NT2/D1 (cell line): ENCODE measurements around the gene POPDC2.
"Not testable (repeated sequence)": the region's sequence is repeated elsewhere in the genome, so short reads cannot be mapped to it uniquely, and the experiment has no call there.

Source experiments
- DNase-seq: peaks from one replicate; pipeline ENCODE4 v3.0.0-alpha.2; 2011; ENCODE audit warnings: low read depth, low spot score
- H3K27me3 ChIP-seq: 2 replicates; pipeline ENCODE4 v1.6.0; 2011; ENCODE audit warnings: mild to moderate bottlenecking; ENCODE audit not compliant: insufficient read length, insufficient read depth
- H3K36me3 ChIP-seq: 2 replicates; pipeline ENCODE4 v1.6.1; 2011; ENCODE audit warnings: mild to moderate bottlenecking, low read length, mixed read lengths; ENCODE audit not compliant: insufficient read depth, insufficient read length
- H3K4me1 ChIP-seq: 2 replicates; pipeline ENCODE4 v1.5.1; 2011; ENCODE audit not compliant: insufficient read depth, insufficient read length
- H3K4me3 ChIP-seq: 2 replicates; pipeline ENCODE4 v1.5.1; 2011; ENCODE audit warnings: low read depth; ENCODE audit not compliant: insufficient read length
- H3K9ac ChIP-seq: 2 replicates; pipeline ENCODE4 v1.6.0; 2011; ENCODE audit warnings: low read depth; ENCODE audit not compliant: insufficient read length
- H3K9me3 ChIP-seq: 2 replicates; pipeline ENCODE4 v1.5.1; 2011; ENCODE audit warnings: mild to moderate bottlenecking, low read length; ENCODE audit not compliant: insufficient read depth
- SUZ12 ChIP-seq: IDR thresholded peaks from 2 replicates; pipeline ENCODE4 v1.6.1; 2011; ENCODE audit not compliant: insufficient read length, insufficient read depth; ENCODE audit errors: extremely low read depth
- YY1 ChIP-seq: IDR thresholded peaks from 2 replicates; pipeline ENCODE4 v1.6.1; 2011; ENCODE audit not compliant: insufficient read length, insufficient read depth
- ZNF274 ChIP-seq: IDR thresholded peaks from 2 replicates; pipeline ENCODE4 v1.6.1; 2011; ENCODE audit warnings: mild to moderate bottlenecking, low read depth, low read length

The POPDC2 gene

GRCh38 chr3:119597548-119598288 is 62.7 kb downstream of the POPDC2 start, which contains the start of gene PLA1A:
TSS of gene PLA1A (plus strand) at chr3:119597885. CDS start at chr3:119597914, 29 bp downstream.
- no peaks in the 10 kb centered on the region for H3K27me3 ChIP-seq
- DNase-seq: no peak
- no peaks in the 10 kb centered on the region for H3K9me3 ChIP-seq
- H3K36me3 ChIP-seq: no peaks in the 10 kb centered on the region
- H3K9ac ChIP-seq: no peak within 1 kb of the TSS
- no peak within 1 kb of the TSS for H3K4me3 ChIP-seq
- no peak for TF ChIP-seq SUZ12
- no peak for TF ChIP-seq ZNF274
- no peak for TF ChIP-seq YY1
- H3K4me1 ChIP-seq: no peaks in the 10 kb centered on the region

GRCh38 chr3:119596398-119596797 is 64.0 kb downstream of the POPDC2 start:
- no peak overlapping the region for H3K9ac ChIP-seq
- TF ChIP-seq ZNF274 (no peak), YY1 (no peak), SUZ12 (no peak)
- H3K27me3 ChIP-seq: peaks cover 3% of the 10 kb centered on the region
- DNase-seq: no peak
- H3K4me1 ChIP-seq: no peaks in the 10 kb centered on the region
- H3K9me3 ChIP-seq: no peaks in the 10 kb centered on the region
- no peaks in the 10 kb centered on the region for H3K36me3 ChIP-seq
- H3K4me3 ChIP-seq: no peak overlapping the region

GRCh38 chr3:119595639-119596334 is 64.6 kb downstream of the POPDC2 start:
- DNase-seq: no peak
- Histone ChIP-seq H3K9ac (no peak overlapping the region), H3K36me3 (no peaks in the 10 kb centered on the region), H3K4me1 (no peaks in the 10 kb centered on the region), H3K27me3 (peaks cover 3% of the 10 kb centered on the region), H3K4me3 (no peak overlapping the region), H3K9me3 (no peaks in the 10 kb centered on the region)
- no peak for TF ChIP-seq ZNF274
- no peak for TF ChIP-seq YY1
- TF ChIP-seq SUZ12: no peak

DNA sequence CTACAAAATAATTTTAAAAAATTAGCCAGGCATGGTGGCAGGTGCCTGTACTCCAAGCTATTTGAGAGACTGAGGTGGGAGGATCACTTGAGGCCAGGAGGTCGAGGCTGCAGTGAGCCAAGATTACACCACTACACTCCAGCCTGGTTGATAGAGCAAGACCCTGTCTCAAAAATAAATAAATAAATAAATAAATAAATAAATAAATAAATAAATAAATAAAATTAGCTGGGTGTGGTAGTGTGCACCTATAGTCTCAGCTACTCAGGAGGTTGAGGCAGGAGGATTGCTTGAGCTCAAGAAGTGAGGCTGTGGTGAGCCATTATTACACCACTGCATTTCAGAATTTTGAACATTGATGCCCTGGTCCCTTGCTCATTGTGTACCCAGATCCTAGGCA is 65.5 kb downstream of the POPDC2 start:
- H3K9ac ChIP-seq, DNase-seq: not testable (repeated sequence)

GRCh38 chr3:119594066-119594465 is 66.3 kb downstream of the POPDC2 start:
- Histone ChIP-seq H3K9me3 (no peaks in the 10 kb centered on the region), H3K27me3 (peaks cover 3% of the 10 kb centered on the region), H3K36me3 (no peaks in the 10 kb centered on the region), H3K9ac (no peak overlapping the region), H3K4me3 (no peak overlapping the region), H3K4me1 (peaks cover 3% of the 10 kb centered on the region)
- no peak for DNase-seq
- TF ChIP-seq YY1 (no peak), SUZ12 (no peak), ZNF274 (no peak)

More for the DNA sequence above, 65.5 kb downstream of the POPDC2 start:
- H3K27me3 ChIP-seq, H3K36me3 ChIP-seq, H3K9me3 ChIP-seq, H3K4me1 ChIP-seq, H3K4me3 ChIP-seq: not testable (repeated sequence)

DNA sequence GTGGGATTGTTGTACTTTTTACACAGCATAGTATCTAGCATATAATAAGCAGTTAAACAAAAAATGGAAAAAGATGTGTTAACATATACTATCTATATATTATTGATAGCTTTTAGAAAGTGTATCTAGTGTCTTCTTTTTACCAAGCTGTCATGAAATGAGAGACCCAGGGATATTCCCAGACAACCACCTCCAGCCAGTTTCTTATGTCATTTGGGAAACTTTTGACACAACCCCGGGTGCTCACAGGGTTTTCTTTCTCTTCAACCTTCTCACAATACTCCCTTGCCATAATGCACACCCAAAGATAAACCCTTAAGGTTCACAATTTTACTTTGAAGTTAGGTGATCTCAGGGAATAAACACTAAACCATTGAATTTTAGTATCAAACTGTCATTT is 67.5 kb downstream of the POPDC2 start:
- H3K27me3 ChIP-seq: peaks cover 3% of the 10 kb centered on the region
- no peak for DNase-seq
- no peaks in the 10 kb centered on the region for H3K9me3 ChIP-seq
- H3K4me3 ChIP-seq: no peak overlapping the region
- TF ChIP-seq YY1 (no peak), ZNF274 (no peak), SUZ12 (no peak)
- no peaks in the 10 kb centered on the region for H3K36me3 ChIP-seq
- H3K9ac ChIP-seq: no peak overlapping the region
- H3K4me1 ChIP-seq: peaks cover 4% of the 10 kb centered on the region
